Fibroblast of lung (primary cell): Measurements from ENCODE around the gene ANGPTL2. TPM values are rescaled to one million over a fixed set of nuclear protein-coding genes. Genes with fewer than 3 reads are reported as not detected.

ENCODE experiments used
- DNase-seq, 2 donors: peaks; one replicate each; pipeline versions ENCODE4 v3.0.0 to v3.0.0-alpha.2; 2010; ENCODE audit warnings: low read depth in 2 of 2
- H2AFZ ChIP-seq: 2 replicates; pipeline ENCODE4 v1.5.1; 2012; ENCODE audit warnings: low read length, control low read depth, inconsistent platforms
- H3K27ac ChIP-seq: 2 replicates; pipeline ENCODE4 v1.5.1; 2011; ENCODE audit warnings: low read length, control low read depth; ENCODE audit not compliant: insufficient read depth
- H3K27me3 ChIP-seq: 2 replicates; pipeline ENCODE4 v1.5.1; 2011; ENCODE audit warnings: mild to moderate bottlenecking, low read length; ENCODE audit not compliant: control insufficient read depth, insufficient read depth
- H3K36me3 ChIP-seq: 2 replicates; pipeline ENCODE4 v1.5.1; 2011; ENCODE audit warnings: low read length; ENCODE audit not compliant: control insufficient read depth, insufficient read depth
- H3K4me1 ChIP-seq: 2 replicates; pipeline ENCODE4 v1.5.1; 2011; ENCODE audit warnings: low read length; ENCODE audit not compliant: control insufficient read depth, insufficient read depth; ENCODE audit errors: extremely low read depth
- H3K4me2 ChIP-seq: 2 replicates; pipeline ENCODE4 v1.5.1; 2011; ENCODE audit warnings: low read length, control low read depth; ENCODE audit not compliant: insufficient read depth; ENCODE audit errors: extremely low read depth
- H3K4me3 ChIP-seq, 4 experiments: fragments of 200-600 bp in 1 of 4; sonication (generic) in 1 of 4; replicated peaks in 1 of 4; 2 replicates each; pipeline ENCODE4 v1.5.1; 2011 to 2016; ENCODE audit warnings: low read length in 4 of 4, low read depth in 3 of 4, mild to moderate bottlenecking in 3 of 4, control low read depth in 2 of 4, inconsistent platforms in 1 of 4, mixed read lengths in 1 of 4; ENCODE audit not compliant: insufficient read depth in 1 of 4; ENCODE audit errors: control extremely low read depth in 1 of 4
- H3K79me2 ChIP-seq: 2 replicates; pipeline ENCODE4 v1.5.1; 2012; ENCODE audit warnings: mild to moderate bottlenecking, low read length, inconsistent platforms; ENCODE audit not compliant: control insufficient read depth, insufficient read depth
- H3K9ac ChIP-seq: 2 replicates; pipeline ENCODE4 v1.5.1; 2011; ENCODE audit warnings: mild to moderate bottlenecking, low read length, control low read depth; ENCODE audit not compliant: insufficient read depth
- H3K9me3 ChIP-seq: 2 replicates; pipeline ENCODE4 v1.5.1; 2012; ENCODE audit warnings: low read depth, low read length; ENCODE audit not compliant: control insufficient read depth, insufficient read depth
- H4K20me1 ChIP-seq: 2 replicates; pipeline ENCODE4 v1.5.1; 2011; ENCODE audit warnings: low read length; ENCODE audit not compliant: control insufficient read depth, insufficient read depth; ENCODE audit errors: extremely low read depth
- EZH2 ChIP-seq: IDR thresholded peaks from 2 replicates; pipeline ENCODE4 v1.5.1; 2012; ENCODE audit warnings: low read length, control low read depth, mild to moderate bottlenecking; ENCODE audit errors: missing control alignments
- polyA plus RNA-seq, 2 donors: library from polyadenylated mRNA; depleted of rRNA in 1 of 2; stranded (reverse) in 1 of 2; unstranded in 1 of 2; fragments of >200 nt; gene quantifications; 2 replicates each; pipeline ENCODE4 v1.2.1, GENCODE V29; 2011 to 2012; ENCODE audit warnings: missing spikeins in 1 of 2
- total RNA-seq: library from RNA; depleted of rRNA; stranded (reverse); fragments of >200 nt; gene quantifications from 2 replicates; pipeline ENCODE4 v1.2.1, GENCODE V29; 2014
- TF ChIP-seq, protein P1 (sequence below), 2 donors: IDR thresholded peaks in 1 of 2; conservative IDR thresholded peaks in 1 of 2; 1 replicate in 1 of 2; 2 replicates in 1 of 2; pipeline ENCODE4 v1.5.1; 2011 to 2012; ENCODE audit warnings: low read length in 2 of 2, control low read depth in 1 of 2, inconsistent platforms in 1 of 2, low read depth in 1 of 2, mild to moderate bottlenecking in 1 of 2

The ANGPTL2 gene
- total and polyA plus RNA-seq, 2 donors (not counting 1 experiment from before 2014, with no cell fraction given): 128 to 163 TPM

DNA sequence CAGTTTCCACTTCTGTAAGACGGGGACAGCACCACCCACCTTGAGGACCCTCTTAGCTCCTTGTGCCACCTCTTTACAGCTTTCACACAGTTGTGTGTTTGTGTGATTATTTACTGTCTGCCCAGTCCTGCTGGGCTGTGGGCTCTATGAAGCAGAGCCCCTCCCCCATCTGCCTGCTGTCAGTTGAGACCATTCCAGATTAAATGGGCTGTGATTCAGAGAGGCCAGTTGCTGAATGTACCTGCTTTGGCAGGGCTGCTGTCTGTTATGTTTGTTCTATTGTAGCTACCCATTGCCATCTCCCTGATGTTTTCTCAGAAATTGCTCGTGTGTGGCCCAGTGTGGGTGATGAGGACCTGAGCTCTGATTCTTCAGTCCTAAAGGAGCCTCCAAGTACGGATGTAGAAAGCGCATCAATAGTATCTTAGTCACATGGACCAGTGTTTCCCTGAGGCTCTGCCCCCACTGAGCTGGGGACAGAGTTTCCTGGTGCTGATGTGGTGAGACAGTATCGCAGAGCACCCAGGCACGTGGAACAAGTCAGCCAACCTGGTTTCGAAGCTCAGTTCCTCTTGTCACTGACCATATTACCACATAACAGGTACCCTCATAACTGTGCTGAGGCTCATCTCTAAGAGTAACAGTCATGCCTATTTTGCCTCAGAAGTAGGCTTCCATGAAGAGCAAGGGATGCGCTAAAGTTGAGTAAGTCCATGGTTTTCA, 3.7 kb downstream of the ANGPTL2 start:
- Histone ChIP-seq H3K9me3 (no peaks in the 10 kb centered on the region), H3K4me1 (peaks cover 14% of the 10 kb centered on the region), H3K79me2 (peaks cover 24% of the 10 kb centered on the region), H3K4me3 (peak overlapping the region in 1 of 4 experiments; percentile 97), H3K27ac (no peak overlapping the region), H2AFZ (no peak overlapping the region), H3K4me2 (no peak overlapping the region), H3K36me3 (peaks cover 2% of the 10 kb centered on the region), H3K9ac (no peak overlapping the region), H4K20me1 (no peaks in the 10 kb centered on the region), H3K27me3 (no peaks in the 10 kb centered on the region)
- no peak for DNase-seq
- TF ChIP-seq EZH2: no peak
- TF ChIP-seq, protein P1, sequence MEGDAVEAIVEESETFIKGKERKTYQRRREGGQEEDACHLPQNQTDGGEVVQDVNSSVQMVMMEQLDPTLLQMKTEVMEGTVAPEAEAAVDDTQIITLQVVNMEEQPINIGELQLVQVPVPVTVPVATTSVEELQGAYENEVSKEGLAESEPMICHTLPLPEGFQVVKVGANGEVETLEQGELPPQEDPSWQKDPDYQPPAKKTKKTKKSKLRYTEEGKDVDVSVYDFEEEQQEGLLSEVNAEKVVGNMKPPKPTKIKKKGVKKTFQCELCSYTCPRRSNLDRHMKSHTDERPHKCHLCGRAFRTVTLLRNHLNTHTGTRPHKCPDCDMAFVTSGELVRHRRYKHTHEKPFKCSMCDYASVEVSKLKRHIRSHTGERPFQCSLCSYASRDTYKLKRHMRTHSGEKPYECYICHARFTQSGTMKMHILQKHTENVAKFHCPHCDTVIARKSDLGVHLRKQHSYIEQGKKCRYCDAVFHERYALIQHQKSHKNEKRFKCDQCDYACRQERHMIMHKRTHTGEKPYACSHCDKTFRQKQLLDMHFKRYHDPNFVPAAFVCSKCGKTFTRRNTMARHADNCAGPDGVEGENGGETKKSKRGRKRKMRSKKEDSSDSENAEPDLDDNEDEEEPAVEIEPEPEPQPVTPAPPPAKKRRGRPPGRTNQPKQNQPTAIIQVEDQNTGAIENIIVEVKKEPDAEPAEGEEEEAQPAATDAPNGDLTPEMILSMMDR (conservative IDR thresholded peaks at IDR 0.05 in 1 of 2, IDR thresholded peaks at IDR 0.05 in 1 of 2; ENCODE audit: low read depth in 1 of 2, low read length in 2 of 2): no peak

DNA sequence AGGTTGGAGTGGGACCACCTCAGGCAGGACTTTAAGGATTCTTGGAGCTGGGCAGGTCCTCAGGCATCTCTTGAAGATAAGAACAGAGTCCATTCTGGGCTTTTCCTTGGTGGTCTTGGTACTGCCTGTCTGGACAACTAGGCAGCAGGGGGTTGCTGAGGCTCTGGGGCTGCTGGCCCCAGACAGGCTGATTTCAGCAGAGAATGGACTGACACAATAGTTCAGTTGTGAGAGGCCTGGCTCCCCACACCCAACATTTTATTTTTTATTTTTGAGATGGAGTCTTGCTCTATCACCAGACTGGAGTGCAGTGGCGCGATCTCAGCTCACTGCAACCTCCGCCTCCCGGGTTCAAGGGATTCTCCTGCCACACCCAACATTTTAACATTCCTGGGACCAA, 4.6 kb downstream of the ANGPTL2 start:
- no peak for DNase-seq
- Histone ChIP-seq H3K36me3 (peaks cover 2% of the 10 kb centered on the region), H2AFZ (no peak overlapping the region), H4K20me1 (no peaks in the 10 kb centered on the region), H3K9ac (no peak overlapping the region), H3K27ac (no peak overlapping the region), H3K4me2 (no peak overlapping the region), H3K4me3 (peak overlapping the region in 1 of 4 experiments; percentile 97), H3K79me2 (peaks cover 24% of the 10 kb centered on the region), H3K4me1 (peaks cover 10% of the 10 kb centered on the region), H3K27me3 (no peaks in the 10 kb centered on the region), H3K9me3 (no peaks in the 10 kb centered on the region)
- TF ChIP-seq, protein P1 (conservative IDR thresholded peaks at IDR 0.05 in 1 of 2, IDR thresholded peaks at IDR 0.05 in 1 of 2; ENCODE audit: low read depth in 1 of 2, low read length in 2 of 2): no peak
- no peak for TF ChIP-seq EZH2

DNA sequence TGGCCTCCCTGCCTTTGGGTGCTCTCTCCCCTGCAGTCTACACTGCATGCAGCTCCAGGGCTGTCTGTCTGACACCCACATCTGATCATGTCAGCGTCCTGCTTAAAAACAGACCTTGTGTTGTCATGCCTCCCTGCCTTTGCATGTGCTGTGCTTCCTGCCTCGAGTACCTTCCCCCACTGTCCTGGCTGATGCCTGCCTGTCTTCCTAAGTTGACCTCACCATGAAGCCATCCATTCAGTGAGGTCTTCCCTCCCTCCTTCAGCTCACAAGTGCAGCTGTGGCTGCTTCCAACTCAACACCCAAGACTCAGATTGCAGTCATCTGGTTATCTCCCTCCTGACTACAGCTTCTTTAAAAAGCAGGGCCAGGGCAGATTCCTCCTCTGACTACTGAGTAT, 5.5 kb downstream of the ANGPTL2 start:
- TF ChIP-seq, protein P1 (conservative IDR thresholded peaks at IDR 0.05 in 1 of 2, IDR thresholded peaks at IDR 0.05 in 1 of 2; ENCODE audit: low read depth in 1 of 2, low read length in 2 of 2): no peak
- no peak for TF ChIP-seq EZH2
- H3K79me2 ChIP-seq: peaks cover 24% of the 10 kb centered on the region
- no peak overlapping the region for H3K9ac ChIP-seq
- H3K27me3 ChIP-seq: no peaks in the 10 kb centered on the region
- peaks cover 11% of the 10 kb centered on the region for H3K4me1 ChIP-seq
- no peak overlapping the region for H3K27ac ChIP-seq
- no peak overlapping the region for H3K4me3 ChIP-seq
- no peak overlapping the region for H2AFZ ChIP-seq
- peak in 1 of 2 donors; percentile 28 for DNase-seq
- no peaks in the 10 kb centered on the region for H4K20me1 ChIP-seq
- peaks cover 2% of the 10 kb centered on the region for H3K36me3 ChIP-seq
- H3K4me2 ChIP-seq: no peak overlapping the region
- H3K9me3 ChIP-seq: no peaks in the 10 kb centered on the region
